NCI-H146 treated with DMSO at 0.1 percent for 48 hours (cell line): ENCODE data around the gene OR2D3.
"Not testable (repeated sequence)": the region's sequence is repeated elsewhere in the genome, so short reads cannot be mapped to it uniquely, and the experiment has no call there.

Experiments used
- DNase-seq: peaks from one replicate; lab custom pipeline; 2025; ENCODE audit not compliant: unreplicated experiment; lab: John Stamatoyannopoulos, UW

Gene OR2D3, protein sequence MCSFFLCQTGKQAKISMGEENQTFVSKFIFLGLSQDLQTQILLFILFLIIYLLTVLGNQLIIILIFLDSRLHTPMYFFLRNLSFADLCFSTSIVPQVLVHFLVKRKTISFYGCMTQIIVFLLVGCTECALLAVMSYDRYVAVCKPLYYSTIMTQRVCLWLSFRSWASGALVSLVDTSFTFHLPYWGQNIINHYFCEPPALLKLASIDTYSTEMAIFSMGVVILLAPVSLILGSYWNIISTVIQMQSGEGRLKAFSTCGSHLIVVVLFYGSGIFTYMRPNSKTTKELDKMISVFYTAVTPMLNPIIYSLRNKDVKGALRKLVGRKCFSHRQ

GRCh38 chr11:6920702-6921101 lies at the start of gene OR2D3:
OR2D3 (plus strand) TSS chr11:6921002; CDS start chr11:6921002, 0 bp downstream.
- no peak for DNase-seq

GRCh38 chr11:6871278-6871677 lies 49.5 kb upstream of the OR2D3 start:
- DNase-seq, result no peak

GRCh38 chr11:6875761-6876160 lies 45.0 kb upstream of the OR2D3 start:
- no peak for DNase-seq

DNA sequence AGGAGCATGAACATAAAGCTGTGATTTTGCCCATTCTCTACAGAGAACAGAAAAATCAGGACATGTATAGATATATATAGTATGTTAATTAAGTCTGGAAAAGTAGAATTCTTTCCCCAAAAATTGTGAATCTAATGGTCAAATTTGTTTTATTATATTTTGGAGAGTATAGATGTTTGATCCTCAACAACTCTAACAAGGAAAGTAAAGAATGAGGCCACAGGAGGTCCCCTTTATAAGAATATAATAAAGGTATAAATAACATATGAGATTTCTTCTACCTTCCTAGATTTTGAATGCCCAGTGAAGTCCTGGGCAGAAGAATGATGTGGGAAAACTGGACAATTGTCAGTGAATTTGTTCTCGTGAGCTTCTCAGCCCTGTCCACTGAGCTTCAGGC lies 44.5 kb upstream of the OR2D3 start, which contains the start of gene OR10A4:
Gene OR10A4, plus strand, starts transcription at position 301 of the 400 bp plus-strand sequence. Its CDS starts 23 bp downstream, at position 324.
- no peak for DNase-seq

DNA sequence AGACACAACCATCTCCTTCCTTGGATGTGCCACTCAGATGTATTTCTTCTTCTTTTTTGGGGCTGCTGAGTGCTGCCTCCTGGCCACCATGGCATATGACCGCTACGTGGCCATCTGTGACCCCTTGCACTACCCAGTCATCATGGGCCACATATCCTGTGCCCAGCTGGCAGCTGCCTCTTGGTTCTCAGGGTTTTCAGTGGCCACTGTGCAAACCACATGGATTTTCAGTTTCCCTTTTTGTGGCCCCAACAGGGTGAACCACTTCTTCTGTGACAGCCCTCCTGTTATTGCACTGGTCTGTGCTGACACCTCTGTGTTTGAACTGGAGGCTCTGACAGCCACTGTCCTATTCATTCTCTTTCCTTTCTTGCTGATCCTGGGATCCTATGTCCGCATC lies 43.9 kb upstream of the OR2D3 start:
- DNase-seq, result no peak

DNA sequence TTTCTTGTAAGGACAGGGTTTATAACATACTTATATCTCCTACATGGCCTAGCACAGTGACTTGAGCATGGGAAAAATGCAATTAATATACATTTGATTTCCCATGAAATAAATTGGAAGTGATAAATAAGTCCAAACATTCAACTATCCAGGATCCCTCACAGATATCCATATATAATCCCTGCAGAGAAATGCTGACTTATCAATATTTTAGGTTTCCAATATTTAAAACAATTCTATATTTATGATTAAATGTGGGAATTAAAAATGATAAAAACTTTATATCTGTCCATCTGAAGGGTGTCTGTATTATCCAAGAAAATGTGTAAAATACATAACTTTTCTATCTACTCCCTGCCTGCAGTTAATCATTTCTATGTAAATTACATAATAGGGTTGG lies 38.1 kb upstream of the OR2D3 start:
- no peak for DNase-seq

DNA sequence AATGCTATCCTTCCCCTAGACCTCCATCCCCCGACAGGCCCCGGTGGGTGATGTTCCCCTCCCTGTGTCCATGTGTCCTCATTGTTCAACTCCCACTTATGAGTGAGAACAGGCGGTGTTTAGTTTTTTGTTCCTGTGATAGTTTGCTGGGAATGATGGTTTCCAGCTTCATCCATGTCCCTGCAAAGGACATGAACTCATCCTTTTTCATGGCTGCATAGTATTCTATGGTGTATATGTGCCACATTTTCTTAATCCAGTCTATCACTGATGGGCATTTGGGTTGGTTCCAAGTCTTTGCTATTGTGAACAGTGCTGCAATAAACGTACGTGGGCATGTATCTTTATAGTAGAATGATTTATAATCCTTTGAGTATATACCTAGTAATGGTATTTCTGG lies 33.1 kb upstream of the OR2D3 start:
- not testable (repeated sequence) for DNase-seq

DNA sequence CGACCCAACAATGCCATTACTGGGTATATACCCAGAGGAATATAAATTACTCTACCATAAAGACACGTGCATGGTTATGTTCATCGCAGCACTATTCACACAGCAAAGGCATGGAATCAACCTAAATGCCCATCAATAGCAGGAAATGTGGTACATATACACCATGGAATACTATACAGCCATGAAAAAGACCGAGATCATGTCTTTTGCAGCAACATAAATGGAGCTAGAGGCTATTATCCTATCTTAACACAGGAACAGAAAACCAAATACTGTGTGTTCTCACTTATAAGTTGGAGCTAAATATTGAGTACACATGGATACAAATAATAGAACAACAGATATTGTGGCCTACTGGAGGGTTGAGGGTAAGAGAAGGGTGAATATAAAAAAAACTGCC lies 32.0 kb upstream of the OR2D3 start:
- DNase-seq, result no peak

- DNase-seq, result no peak
Measured at GRCh38 chr11:6889835-6890234, 31.0 kb upstream of the OR2D3 start.

- DNase-seq, result no peak
Measured at GRCh38 chr11:6892400-6892799, 28.4 kb upstream of the OR2D3 start, which contains the start of gene OR2D2. OR2D2 (minus strand) TSS chr11:6892500; CDS start chr11:6892500, 0 bp downstream.

DNA sequence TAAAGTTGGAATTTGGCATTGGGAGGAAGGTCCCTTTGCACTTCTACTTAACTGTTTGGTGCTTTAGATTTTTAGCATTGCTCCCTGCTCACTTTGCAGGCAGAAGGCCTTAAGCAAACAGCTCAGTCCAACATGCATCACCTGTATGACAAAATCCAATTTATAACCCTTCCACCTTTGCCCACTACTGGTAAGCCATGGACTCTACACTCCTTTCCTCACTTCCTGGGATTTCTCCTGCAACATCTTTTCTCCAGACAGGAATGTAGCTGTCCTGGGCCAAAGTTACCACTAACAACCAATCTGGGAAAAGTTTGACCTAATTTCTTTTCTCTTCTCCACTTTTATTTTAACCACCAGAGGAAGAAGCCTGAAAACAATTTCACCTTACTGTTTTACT lies 26.7 kb upstream of the OR2D3 start:
- no peak for DNase-seq

- DNase-seq, result no peak
Measured at GRCh38 chr11:6895010-6895409, 25.8 kb upstream of the OR2D3 start.

GRCh38 chr11:6898911-6899310 lies 21.9 kb upstream of the OR2D3 start:
- DNase-seq, result no peak

DNA sequence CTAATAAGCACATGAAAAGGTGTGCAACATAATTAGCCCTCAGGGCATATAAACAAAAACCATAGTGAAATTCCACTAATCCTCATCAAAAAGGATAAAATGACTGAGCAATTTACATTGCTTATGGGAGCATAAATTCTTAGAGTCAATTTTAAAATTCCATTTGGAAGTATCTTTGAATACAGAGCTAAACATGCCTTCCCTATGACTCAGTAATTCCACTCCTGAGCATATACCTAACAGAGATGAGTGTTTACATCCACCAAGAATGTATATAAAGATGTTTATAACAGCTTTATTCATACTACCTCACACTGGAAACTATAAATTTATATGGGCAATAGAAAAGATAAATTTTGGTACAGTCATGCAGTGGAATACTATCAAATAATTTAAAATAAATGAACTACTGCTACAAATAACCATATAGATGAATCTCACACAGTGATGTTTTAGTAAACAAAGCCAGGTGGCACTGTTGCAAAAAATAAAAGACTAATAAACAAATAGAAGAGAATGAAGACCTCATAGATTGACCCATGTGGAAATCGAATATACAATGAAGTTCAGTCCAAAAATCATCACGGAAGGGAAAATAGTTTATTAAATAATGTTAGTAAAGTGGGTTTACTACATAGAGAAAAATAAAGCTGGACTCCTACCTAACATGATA lies 20.3 kb upstream of the OR2D3 start:
- DNase-seq, result no peak

DNA sequence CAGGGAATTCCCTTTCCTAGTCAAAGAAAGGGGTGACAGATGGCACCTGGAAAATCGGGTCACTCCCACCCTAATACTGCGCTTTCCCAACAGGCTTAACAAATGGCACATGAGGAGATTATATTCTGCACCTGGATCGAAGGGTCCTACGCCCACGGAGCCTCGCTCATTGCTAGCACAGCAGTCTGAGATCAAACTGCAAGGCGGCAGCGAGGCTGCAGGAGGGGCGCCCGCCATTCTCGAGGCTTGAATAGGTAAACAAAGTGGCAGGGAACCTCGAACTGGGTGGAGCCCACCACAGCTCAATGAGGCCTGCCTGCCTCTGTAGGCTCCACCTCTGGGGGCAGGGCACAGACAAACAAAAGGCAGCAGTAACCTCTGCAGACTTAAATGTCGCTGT lies 16.0 kb upstream of the OR2D3 start:
- DNase-seq, result not testable (repeated sequence)

DNA sequence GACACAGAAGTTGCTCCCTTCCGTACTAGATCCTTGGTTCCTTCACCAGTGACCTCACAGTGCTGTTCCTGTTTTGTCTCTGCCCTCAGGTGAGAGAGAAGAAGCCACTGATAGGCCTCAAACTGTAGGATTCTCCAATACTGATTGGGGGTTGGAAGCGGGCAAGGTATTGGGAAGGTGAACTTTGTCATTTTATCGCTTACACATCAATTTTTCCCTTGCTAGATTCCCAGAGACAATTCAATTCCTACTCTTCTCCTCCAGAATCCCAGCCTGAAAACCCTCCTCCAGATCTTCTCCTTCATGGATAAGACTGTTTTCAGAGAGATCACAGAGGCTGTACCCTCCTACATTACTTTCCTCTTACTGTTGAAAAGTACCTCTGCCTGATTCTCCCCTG lies 9.4 kb upstream of the OR2D3 start:
- no peak for DNase-seq

- no peak for DNase-seq
Measured at GRCh38 chr11:6911948-6912347, 8.9 kb upstream of the OR2D3 start.

DNA sequence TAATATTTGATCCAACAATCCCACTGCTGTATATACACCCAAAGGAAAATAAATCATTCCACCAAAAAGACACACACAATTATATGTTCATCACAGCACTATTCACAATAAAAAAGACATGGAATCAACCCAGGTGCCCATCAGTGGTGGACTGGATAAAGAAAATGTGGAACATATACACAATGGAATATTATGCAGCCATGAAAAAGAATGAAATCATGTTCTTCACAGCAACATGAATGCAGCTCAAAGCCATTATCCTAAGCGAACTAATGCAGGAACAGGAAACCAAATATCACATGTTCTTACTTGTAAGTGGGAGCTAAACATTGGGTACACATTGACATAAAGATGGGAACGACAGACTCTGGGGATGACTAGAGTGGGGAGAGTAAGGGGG lies 1.1 kb upstream of the OR2D3 start:
- DNase-seq, result no peak

DNA sequence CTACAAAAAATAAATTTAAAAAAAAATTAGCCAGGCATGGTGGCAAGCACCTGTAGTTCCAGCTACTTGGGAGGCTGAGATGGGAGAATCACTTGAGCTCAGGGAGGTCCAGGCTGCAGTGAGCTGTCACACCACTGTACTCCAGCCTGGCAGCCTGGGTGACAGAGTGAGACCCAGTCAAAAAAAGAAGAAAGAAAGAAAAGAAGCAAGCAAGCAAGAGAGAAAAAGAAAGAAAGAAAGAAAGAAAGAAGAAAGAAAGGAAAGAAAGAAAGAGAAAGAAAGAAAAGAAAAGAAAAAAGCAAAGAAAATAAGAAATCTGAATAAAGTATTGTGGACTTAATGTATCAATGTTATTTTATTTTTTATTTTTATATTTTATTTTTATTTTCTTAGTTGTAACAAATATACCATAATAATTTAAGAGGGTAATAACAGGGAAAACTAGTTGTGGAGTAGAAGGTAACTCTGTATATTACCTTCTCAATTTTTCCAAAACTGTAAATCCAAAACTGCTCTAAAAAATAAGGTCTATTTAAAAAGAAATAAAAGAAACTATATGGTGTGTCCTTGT lies 4.3 kb downstream of the OR2D3 start:
- DNase-seq, result no peak

GRCh38 chr11:6925636-6926207 lies 4.9 kb downstream of the OR2D3 start:
- peak; percentile 50 for DNase-seq

DNA sequence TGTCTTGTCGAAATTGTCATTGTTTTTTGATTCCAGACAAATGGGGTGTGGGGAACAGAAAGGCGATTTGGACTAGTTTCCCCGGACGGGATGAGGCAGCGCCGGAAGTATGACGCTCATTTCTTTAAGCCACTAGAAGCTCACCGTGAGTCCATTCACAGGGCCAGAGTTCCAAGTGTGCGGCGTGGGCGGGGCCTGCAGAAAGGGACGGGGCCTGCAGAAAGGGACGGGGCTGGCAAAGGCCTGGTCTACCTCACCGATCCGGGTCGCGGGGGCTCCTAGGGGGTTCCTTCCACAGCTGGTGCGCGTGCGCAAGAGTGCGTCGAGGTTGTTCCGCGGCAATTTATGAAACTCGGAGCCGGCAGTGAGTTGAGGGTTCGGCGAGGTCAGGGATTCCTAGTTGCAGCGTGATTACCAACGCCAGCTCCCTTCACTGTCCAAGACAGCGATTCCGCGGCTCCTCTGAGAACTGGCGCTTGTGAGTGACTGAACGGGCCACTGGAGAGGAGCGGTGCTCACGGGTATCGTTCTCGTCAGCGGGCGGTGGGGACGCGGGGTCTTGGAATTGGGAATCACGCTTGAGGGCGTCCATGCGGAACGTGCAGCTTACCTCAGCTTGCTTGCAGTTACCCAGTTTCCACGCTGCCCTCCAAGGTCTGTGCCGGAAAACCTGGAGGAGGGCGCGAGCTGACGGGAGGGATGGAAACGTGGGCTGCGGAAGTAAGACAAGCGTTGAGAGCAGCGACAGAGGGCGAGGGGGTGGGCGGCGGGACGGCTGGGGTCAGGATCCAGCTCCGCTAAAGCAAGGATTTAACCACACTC lies 5.6 kb downstream of the OR2D3 start, which contains the start of gene ZNF215:
Gene ZNF215, plus strand, starts transcription at position 219 of the 822 bp plus-strand sequence. CDS start 5,847 bp downstream, outside the sequence.
- peak; percentile 55 for DNase-seq
